IPS-NIHi11 (cell line): ENCODE measurements around the gene IQSEC2.

Experiments
- DNase-seq: peaks from one replicate; pipeline ENCODE4 v3.0.0; 2012; ENCODE audit warnings: mixed read lengths, low spot score

IQSEC2 gene

DNA sequence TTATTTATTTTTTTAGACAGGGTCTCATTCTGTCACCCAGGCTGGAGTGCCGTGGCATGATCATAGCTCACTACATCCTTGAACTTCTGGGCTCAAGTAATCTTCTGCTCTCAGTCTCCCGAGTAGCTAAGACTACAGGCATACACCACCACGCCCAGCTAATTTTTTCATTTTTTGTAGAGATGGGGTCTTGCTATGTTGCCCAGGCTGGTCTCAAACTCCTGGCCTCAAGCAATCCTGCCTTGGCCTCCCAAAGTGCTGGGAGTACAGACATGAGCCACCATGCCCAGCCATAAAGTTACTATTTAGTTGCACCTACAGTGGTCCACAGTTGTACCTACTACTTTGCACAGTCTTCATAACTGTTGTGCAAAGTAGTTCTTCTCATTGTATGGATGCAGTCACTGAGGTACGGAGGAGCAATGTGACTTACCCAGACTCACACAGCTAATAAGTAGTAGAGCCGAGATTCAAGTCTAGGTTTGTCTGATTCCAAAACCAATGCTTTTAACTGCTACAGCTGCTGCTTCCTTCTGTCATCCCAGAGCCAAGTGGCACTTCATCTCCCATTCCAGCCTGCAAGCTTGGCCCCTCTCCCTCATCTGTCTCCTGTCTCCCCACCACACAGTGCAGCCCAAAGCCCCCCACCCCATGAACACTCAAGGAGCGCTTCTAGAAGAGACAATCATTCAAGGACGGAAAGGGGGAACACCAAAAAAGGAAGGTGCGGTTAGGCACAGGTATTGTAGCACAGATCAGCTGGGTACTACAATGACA is 24.0 kb upstream of the IQSEC2 start:
- DNase-seq, result no peak

DNA sequence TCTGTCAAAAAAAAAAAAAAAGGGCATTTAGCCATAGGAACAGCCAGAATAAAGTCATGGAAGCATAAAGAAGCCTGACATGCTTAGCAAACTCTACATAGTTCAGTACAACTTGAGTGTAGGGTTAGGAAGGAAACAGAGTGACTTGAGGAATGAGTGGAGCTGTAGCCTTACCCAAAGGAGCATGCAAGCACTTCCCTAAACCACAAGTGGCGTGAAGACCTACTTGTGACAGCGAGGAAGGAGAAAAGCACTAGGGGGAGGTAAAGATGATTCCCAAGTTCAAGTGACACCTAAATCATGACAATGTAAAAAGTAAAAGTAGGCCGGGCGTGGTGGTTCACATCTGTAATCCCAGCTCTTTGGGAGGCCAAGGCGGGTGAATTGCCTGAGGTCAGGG is 21.8 kb upstream of the IQSEC2 start:
- DNase-seq, result no peak

GRCh38 chrX:53300157-53300556 is 18.8 kb upstream of the IQSEC2 start:
- DNase-seq, result no peak

- DNase-seq, result no peak
Observed at GRCh38 chrX:53294024-53294648, 12.8 kb upstream of the IQSEC2 start.

DNA sequence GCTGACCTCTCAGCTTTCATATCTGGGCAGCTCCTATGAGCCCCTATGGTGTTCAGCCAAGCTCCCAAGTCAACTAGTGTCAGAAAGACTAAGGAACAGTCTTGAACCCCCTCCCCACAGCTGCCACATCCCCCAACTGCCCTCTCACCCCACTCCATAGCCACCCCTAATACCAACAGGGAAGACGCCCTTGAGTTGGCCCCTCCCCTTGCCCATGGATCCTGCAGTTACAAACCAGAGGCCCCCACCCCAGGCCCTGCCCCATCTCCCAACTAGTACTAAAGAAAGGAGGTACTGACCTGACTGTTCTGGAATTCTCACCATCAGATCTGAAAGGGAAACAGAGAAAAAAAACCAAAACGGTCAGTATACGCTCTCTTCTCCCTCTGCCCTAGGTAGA is 10.2 kb upstream of the IQSEC2 start:
- no peak for DNase-seq

DNA sequence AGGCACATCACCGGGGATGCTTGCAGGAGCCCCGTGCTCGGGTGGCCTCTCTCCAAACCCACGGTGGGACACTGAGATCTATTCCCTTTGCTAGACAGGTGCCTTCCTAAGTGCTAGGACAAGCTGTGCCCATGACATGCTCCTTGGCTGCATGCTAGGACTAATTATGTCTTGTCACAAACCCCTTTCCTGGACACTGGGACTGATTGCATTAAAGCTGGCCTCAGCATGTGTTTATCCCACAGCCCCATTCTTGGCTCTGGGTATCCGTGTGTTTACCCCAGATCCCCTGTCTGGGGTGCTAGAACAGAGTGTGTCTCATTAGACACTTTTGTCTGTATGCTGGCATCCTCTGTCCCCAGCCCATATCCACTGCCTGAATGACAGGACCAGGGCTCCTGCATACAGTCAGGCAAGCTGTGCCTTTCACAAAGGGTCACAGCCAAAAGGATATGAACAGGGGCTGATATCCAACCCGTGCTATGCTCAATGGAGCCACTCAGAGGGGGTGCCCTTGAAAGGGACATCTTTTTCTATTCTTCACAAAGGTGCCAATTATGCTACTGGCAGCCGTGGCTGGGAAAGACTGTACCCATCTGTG is 9.2 kb upstream of the IQSEC2 start:
- no peak for DNase-seq

- peak; percentile 77 for DNase-seq
Observed at GRCh38 chrX:53288189-53288588, 6.8 kb upstream of the IQSEC2 start.

DNA sequence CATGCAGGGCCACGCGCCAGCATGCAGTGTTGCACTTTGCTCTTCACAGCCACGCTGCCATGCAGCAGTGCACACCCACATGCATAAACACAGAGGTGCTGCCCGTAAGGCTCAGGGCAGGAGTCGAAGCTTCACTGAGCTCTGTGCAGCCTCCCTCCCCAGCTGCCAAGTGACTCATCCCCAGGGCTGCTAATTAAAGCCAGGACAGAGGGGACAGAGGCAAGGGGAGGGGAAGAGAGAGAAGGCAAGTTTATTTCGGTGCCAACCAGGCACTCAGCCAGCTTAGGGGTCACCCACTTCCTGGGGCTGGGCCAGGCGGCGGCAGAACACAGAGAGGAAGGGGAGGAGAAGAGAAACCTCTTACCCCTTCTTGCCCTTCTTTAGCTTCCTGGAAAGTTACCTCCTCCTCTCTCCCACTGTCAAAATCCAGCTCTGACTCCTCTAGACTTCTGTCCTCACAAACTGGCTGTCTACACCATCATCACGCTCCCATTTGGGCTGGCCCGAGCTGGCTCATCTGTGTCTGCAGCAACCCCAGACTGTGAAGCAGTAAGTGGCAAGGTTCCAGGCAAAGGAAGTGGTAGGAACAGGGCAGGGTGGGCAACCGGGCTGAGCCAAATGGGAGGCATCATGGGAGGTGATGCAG is 6.2 kb upstream of the IQSEC2 start:
- DNase-seq, result no peak

- no peak for DNase-seq
Observed at GRCh38 chrX:53286171-53286570, 4.8 kb upstream of the IQSEC2 start.

DNA sequence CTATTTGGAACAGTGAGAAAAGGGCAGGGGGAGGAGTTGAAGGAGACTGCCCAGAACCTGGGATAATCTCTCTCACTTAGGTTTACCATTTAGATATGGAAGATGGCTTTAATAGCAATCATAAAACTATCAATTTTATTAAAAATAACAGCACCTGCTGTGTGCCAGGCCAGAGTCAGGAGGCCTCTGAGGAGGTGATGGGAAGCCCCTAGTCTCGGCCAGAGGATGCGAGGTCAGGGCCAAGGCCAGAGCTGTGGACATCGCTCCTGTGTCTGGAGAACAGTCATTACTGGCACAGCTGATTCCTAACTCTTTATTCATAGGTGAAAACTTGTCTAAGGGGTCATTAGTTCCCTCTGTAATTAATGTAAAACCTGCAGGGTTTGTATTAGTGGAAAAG is 4.2 kb upstream of the IQSEC2 start:
- DNase-seq, result no peak

- peak; percentile 61 for DNase-seq
Observed at GRCh38 chrX:53284684-53285447, 3.5 kb upstream of the IQSEC2 start.

DNA sequence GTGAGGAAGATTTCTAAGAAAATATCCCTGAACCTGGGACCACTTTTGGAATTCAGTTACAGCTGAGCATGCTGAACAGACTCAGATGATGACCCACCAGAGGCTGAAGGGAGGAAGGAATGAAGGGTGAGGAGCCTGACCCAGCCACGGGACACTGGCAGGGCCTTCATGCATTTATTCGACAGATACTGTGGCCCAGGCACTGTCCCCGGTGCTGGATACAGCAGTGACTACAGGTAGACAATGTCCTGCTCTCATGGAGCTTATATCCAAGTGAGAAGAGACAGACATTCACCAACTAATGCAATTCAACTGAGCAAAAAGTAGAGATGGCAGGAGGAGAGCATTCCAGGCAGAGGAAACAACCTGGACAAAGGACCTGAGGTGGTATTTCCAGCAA is 2.2 kb upstream of the IQSEC2 start:
- no peak for DNase-seq

- no peak for DNase-seq
Observed at GRCh38 chrX:53283099-53283498, 1.7 kb upstream of the IQSEC2 start.

DNA sequence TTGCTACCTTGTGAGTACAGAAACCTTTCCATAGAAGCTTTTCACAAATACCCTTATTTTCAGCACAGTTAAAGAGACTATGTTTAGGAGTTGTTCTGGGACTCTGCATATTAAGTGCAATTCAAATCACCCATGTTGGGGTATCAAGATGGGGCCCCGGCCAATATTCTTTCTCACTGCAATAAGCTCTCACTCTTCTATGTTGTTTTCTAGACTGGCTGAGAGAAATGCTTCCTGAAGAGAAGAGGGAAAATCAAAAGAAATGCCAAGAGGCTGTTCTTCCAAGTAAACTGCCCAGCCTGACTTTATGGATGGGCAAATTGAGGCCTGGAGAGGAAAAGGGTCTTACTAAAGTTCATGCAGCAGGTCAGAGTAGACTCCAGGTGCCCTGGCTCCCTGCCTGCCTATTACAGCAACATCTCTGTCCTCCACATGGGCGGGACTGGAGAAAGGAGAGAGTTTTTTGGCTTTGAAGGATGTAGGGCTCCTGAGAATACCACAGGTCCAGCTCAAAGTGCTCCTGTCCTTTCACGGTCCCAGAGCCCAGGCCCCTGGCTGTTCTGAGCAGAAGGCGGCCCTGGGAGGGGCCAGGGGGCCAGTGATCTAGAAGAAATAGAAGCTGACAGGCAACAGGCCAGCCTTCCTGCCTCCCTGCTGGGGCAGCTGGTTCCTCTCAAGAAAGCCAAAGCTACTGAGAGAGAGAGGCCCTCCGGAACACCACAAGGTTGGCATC is 745 bp upstream of the IQSEC2 start:
- no peak for DNase-seq

GRCh38 chrX:53280331-53281320 is 758 bp downstream of the IQSEC2 start:
- no peak for DNase-seq

- DNase-seq, result no peak
Observed at GRCh38 chrX:53279296-53280237, 1.8 kb downstream of the IQSEC2 start.

GRCh38 chrX:53272808-53273337 is 8.5 kb downstream of the IQSEC2 start:
- DNase-seq, result no peak

DNA sequence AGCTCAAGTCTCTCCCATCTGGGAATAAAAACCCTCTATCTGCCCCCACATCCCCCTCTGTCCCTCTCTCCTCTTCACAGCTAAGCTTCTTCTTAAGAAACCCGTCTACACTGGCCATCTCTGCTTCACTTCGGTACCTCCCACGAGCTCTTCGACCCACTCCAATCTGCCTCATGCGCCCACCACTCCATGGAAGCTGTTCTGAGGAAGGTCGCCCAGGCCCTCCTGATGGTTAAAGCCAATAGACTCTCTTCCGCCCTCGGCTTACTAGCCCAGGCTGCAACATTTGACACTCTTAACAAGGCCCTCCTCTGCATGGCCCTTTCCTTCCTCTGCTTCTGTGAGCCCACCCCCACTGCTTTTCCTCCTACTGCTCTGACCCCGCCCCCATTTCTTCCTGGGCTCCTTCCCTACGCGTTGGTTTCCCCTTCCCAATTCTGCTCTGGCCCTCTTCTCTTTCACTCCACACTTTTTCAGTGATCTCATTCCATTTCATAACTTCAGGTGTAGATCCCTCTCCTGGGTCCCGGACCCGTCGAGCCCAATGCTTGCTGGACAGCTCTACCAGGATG is 11.8 kb downstream of the IQSEC2 start:
- DNase-seq, result no peak
